H1 (cell line): Measurements from ENCODE around the gene CCDC183. TPM values are rescaled to one million over a fixed set of nuclear protein-coding genes. Genes with fewer than 3 reads are reported as not detected.
A peak's percentile ranks its signal among the peaks of the same experiment; 100 is the strongest.

Source experiments
- CTCF ChIA-PET: fragments of 300-600 bp; sonication (Branson Sonifier 250); formaldehyde crosslinking; loops from one replicate; lab custom pipeline; 2021; ENCODE audit not compliant: partially characterized antibody; lab: Charles Lee
- POLR2A ChIA-PET: fragments of 300-600 bp; sonication (Branson Sonifier 250); formaldehyde crosslinking; loops from one replicate; lab custom pipeline; 2021; ENCODE audit warnings: inconsistent platforms; ENCODE audit not compliant: partially characterized antibody; lab: Charles Lee
- DNase-seq, 2 experiments: peaks; one replicate each; pipeline versions ENCODE4 v3.0.0 to v3.0.0-alpha.2; 2010 to 2022; ENCODE audit warnings: low spot score in 2 of 2, low read depth in 1 of 2, mixed read lengths in 1 of 2
- FAIRE-seq: peaks from 2 replicates; lab custom pipeline; 2011; peaks lifted over from hg19 to GRCh38; lab: Jason Lieb, UNC
- H2AFZ ChIP-seq: 2 replicates; pipeline ENCODE4 v1.8.1; 2012; ENCODE audit warnings: low read length, inconsistent platforms
- H2AK5ac ChIP-seq: 2 replicates; pipeline ENCODE4 v1.6.1; 2013; ENCODE audit warnings: low read depth, low read length
- H2BK120ac ChIP-seq: replicated peaks from 2 replicates; pipeline ENCODE3; 2013; ENCODE audit warnings: low read depth, low read length, inconsistent platforms
- H2BK12ac ChIP-seq: 2 replicates; pipeline ENCODE4 v1.6.1; 2013; ENCODE audit warnings: low read depth, low read length
- H2BK15ac ChIP-seq: 2 replicates; pipeline ENCODE4 v1.6.1; 2013; ENCODE audit warnings: low read length
- H2BK20ac ChIP-seq: 2 replicates; pipeline ENCODE4 v1.6.1; 2013; ENCODE audit warnings: low read length
- H2BK5ac ChIP-seq: 2 replicates; pipeline ENCODE4 v1.6.1; 2013; ENCODE audit warnings: low read depth, low read length
- H3K14ac ChIP-seq: 2 replicates; pipeline ENCODE4 v1.6.1; 2013; ENCODE audit warnings: inconsistent platforms; ENCODE audit not compliant: insufficient read length
- H3K18ac ChIP-seq: 2 replicates; pipeline ENCODE4 v1.6.1; 2013; ENCODE audit warnings: low read length; ENCODE audit errors: extremely low read depth
- H3K23ac ChIP-seq: 2 replicates; pipeline ENCODE4 v1.6.1; 2013; ENCODE audit warnings: inconsistent platforms; ENCODE audit not compliant: insufficient read length
- H3K23me2 ChIP-seq: 2 replicates; pipeline ENCODE4 v1.6.1; 2013; ENCODE audit warnings: low read depth, low read length
- H3K27ac ChIP-seq: 2 replicates; pipeline ENCODE4 v1.6.1; 2011; ENCODE audit warnings: low read depth, low read length, inconsistent platforms
- H3K27me3 ChIP-seq, 4 experiments: replicated peaks in 1 of 4; 1 replicate in 1 of 4; 2 replicates in 3 of 4; pipeline versions ENCODE4 v1.6.1 to v1.8.1; 2011 to 2013; ENCODE audit warnings: low read length in 3 of 4, mild to moderate bottlenecking in 3 of 4, inconsistent platforms in 2 of 4, mixed read lengths in 2 of 4, moderate library complexity in 1 of 4; ENCODE audit not compliant: control insufficient read depth in 3 of 4, insufficient read depth in 3 of 4; ENCODE audit errors: extremely low read depth in 1 of 4
- H3K36me3 ChIP-seq, 4 experiments: 2 replicates each; pipeline versions ENCODE4 v1.6.1 to v1.8.1; 2011 to 2013; ENCODE audit warnings: mild to moderate bottlenecking in 4 of 4, low read length in 3 of 4, moderate library complexity in 2 of 4, control low read depth in 1 of 4, inconsistent platforms in 1 of 4; ENCODE audit not compliant: insufficient read depth in 4 of 4, control insufficient read depth in 2 of 4
- H3K4ac ChIP-seq: replicated peaks from 2 replicates; pipeline ENCODE3; 2013; ENCODE audit warnings: low read length, low read depth, mixed read lengths, inconsistent platforms; ENCODE audit not compliant: insufficient read length
- H3K4me1 ChIP-seq, 4 experiments: replicated peaks in 1 of 4; 1 replicate in 1 of 4; 2 replicates in 3 of 4; pipeline versions ENCODE4 v1.6.1 to v1.8.1; 2011 to 2013; ENCODE audit warnings: low read length in 3 of 4, inconsistent platforms in 2 of 4, mixed read lengths in 1 of 4; ENCODE audit not compliant: insufficient read depth in 4 of 4, control insufficient read depth in 3 of 4
- H3K4me2 ChIP-seq, 2 experiments: 2 replicates each; pipeline versions ENCODE4 v1.6.1 to v1.8.1; 2011 to 2013; ENCODE audit warnings: low read depth in 2 of 2, low read length in 2 of 2, control low read depth in 1 of 2, inconsistent platforms in 1 of 2, mild to moderate bottlenecking in 1 of 2; ENCODE audit not compliant: insufficient read depth in 1 of 2
- H3K4me3 ChIP-seq, 4 experiments: fragments of 200-600, 300-600 bp in 1 of 4; sonication (generic), shearing (Covaris generic), sonication (Bioruptor Twin) in 1 of 4; 2 replicates each; pipeline versions ENCODE4 v1.5.1 to v1.8.1; 2011 to 2016; ENCODE audit warnings: low read length in 4 of 4, low read depth in 3 of 4, control low read depth in 2 of 4, inconsistent platforms in 2 of 4, mild to moderate bottlenecking in 2 of 4, mixed read lengths in 1 of 4, moderate library complexity in 1 of 4; ENCODE audit not compliant: insufficient read depth in 2 of 4; ENCODE audit errors: extremely low read depth in 1 of 4
- H3K56ac ChIP-seq: replicated peaks from 2 replicates; pipeline ENCODE3; 2013; ENCODE audit warnings: low read depth, mild to moderate bottlenecking, mixed read lengths, low read length, inconsistent platforms; ENCODE audit not compliant: insufficient read length
- H3K79me1 ChIP-seq: 2 replicates; pipeline ENCODE4 v1.6.1; 2013; ENCODE audit warnings: low read depth, low read length, control low read depth
- H3K79me2 ChIP-seq, 2 experiments: 2 replicates each; pipeline versions ENCODE4 v1.6.1 to v1.8.1; 2012 to 2013; ENCODE audit warnings: low read length in 2 of 2, mild to moderate bottlenecking in 2 of 2, inconsistent platforms in 1 of 2; ENCODE audit not compliant: insufficient read depth in 2 of 2, control insufficient read depth in 1 of 2
- H3K9ac ChIP-seq, 4 experiments: replicated peaks in 1 of 4; 1 replicate in 1 of 4; 2 replicates in 3 of 4; pipeline versions ENCODE4 v1.6.1 to v1.8.1; 2011 to 2013; ENCODE audit warnings: low read depth in 3 of 4, low read length in 3 of 4, control low read depth in 2 of 4, mild to moderate bottlenecking in 2 of 4, moderate library complexity in 2 of 4, inconsistent platforms in 1 of 4; ENCODE audit errors: extremely low read depth in 1 of 4
- H3K9me3 ChIP-seq, 2 experiments: 2 replicates each; pipeline versions ENCODE4 v1.6.1 to v1.8.1; 2012 to 2013; ENCODE audit warnings: mild to moderate bottlenecking in 2 of 2, moderate library complexity in 2 of 2, control low read depth in 1 of 2, inconsistent platforms in 1 of 2, low read depth in 1 of 2, low read length in 1 of 2, mixed read lengths in 1 of 2; ENCODE audit not compliant: insufficient read depth in 2 of 2
- H4K20me1 ChIP-seq, 2 experiments: replicated peaks in 1 of 2; 2 replicates each; pipeline versions ENCODE3 to v1.8.1; 2011 to 2013; ENCODE audit warnings: inconsistent platforms in 2 of 2, low read length in 2 of 2, mild to moderate bottlenecking in 1 of 2; ENCODE audit not compliant: insufficient read depth in 2 of 2, control insufficient read depth in 1 of 2
- H4K5ac ChIP-seq: 2 replicates; pipeline ENCODE4 v1.6.1; 2013; ENCODE audit warnings: low read length, low read depth, mixed read lengths, inconsistent platforms; ENCODE audit not compliant: insufficient read length
- H4K8ac ChIP-seq: 2 replicates; pipeline ENCODE4 v1.8.0; 2013; ENCODE audit warnings: mild to moderate bottlenecking, moderate library complexity, low read length, inconsistent platforms; ENCODE audit not compliant: insufficient read depth; ENCODE audit errors: extremely low read depth
- H4K91ac ChIP-seq: replicated peaks from 2 replicates; pipeline ENCODE3; 2013; ENCODE audit warnings: low read length, mixed read lengths, inconsistent platforms; ENCODE audit not compliant: insufficient read length
- ATF3 ChIP-seq: IDR thresholded peaks from 2 replicates; pipeline ENCODE4 v1.6.1; 2011; ENCODE audit warnings: low read depth, mild to moderate bottlenecking, low read length; ENCODE audit not compliant: insufficient read depth
- CEBPB ChIP-seq: IDR thresholded peaks from 2 replicates; pipeline ENCODE4 v1.6.1; 2012; ENCODE audit warnings: low read depth, low read length
- PHF8 ChIP-seq: fragments of 200-600 bp; sonication (generic); conservative IDR thresholded peaks from 2 replicates; pipeline ENCODE4 v1.7.1; 2012; ENCODE audit warnings: low read depth, mild to moderate bottlenecking, inconsistent platforms, low read length, moderate library complexity
- RAD21 ChIP-seq, 2 experiments: IDR thresholded peaks in 1 of 2; conservative IDR thresholded peaks in 1 of 2; 2 replicates each; pipeline ENCODE4 v1.6.1; 2011; ENCODE audit warnings: low read depth in 2 of 2, low read length in 2 of 2, improper control_type of control experiment in 1 of 2, inconsistent platforms in 1 of 2, mild to moderate bottlenecking in 1 of 2, moderate library complexity in 1 of 2
- SIN3A ChIP-seq, 2 experiments: IDR thresholded peaks in 1 of 2; conservative IDR thresholded peaks in 1 of 2; 2 replicates each; pipeline ENCODE4 v1.6.1; 2011 to 2012; ENCODE audit warnings: low read length in 2 of 2, improper control_type of control experiment in 1 of 2, low read depth in 1 of 2, mild to moderate bottlenecking in 1 of 2
- SP4 ChIP-seq: IDR thresholded peaks from 2 replicates; pipeline ENCODE4 v1.6.1; 2012; ENCODE audit warnings: low read length, inconsistent platforms
- SUZ12 ChIP-seq: fragments of 200-600 bp; sonication (generic); IDR thresholded peaks from 2 replicates; pipeline ENCODE4 v1.6.1; 2012; ENCODE audit warnings: mild to moderate bottlenecking, inconsistent platforms, low read length, moderate library complexity, mixed read lengths
- TCF12 ChIP-seq: IDR thresholded peaks from 2 replicates; pipeline ENCODE4 v1.6.1; 2011; ENCODE audit warnings: low read depth, mild to moderate bottlenecking, low read length
- WGBS, 2 experiments: shearing (Covaris generic) in 1 of 2; methylation state at CpG; one replicate each; pipeline versions ENCODE4 v1.1.6 to v1.1.7; 2013 to 2015; ENCODE audit warnings: low lambda C conversion rate in 2 of 2, mixed read lengths in 2 of 2, inconsistent platforms in 1 of 2, low coverage in 1 of 2, missing lambda C conversion rate in 1 of 2; ENCODE audit not compliant: insufficient replicate concordance in 2 of 2, insufficient coverage in 1 of 2, insufficient read length in 1 of 2; ENCODE audit errors: extremely low coverage in 1 of 2, missing lambda C conversion rate in 1 of 2; 5-methylcytosine and 5-hydroxymethylcytosine counted together
- polyA plus RNA-seq, 7 experiments: library from polyadenylated mRNA; depleted of rRNA in 3 of 7; stranded (reverse) in 5 of 7; unstranded in 2 of 7; fragments of >200 nt in 5 of 7; fragments of 200-250 nt in 2 of 7; gene quantifications; 1 replicate in 5 of 7; 2 replicates in 1 of 7; 4 replicates in 1 of 7; pipeline versions ENCODE4 v1.2.1 to v1.2.3, GENCODE V29; 2011 to 2013; ENCODE audit warnings: missing spikeins in 2 of 7, mixed read lengths in 2 of 7
- total RNA-seq: library from RNA; stranded (reverse); fragmentation: NEBNext Ultra II Directional; extraction: Animal tissue kit (Norgen Biotek cat#: 25700); gene quantifications from 2 replicates; pipeline ENCODE4 v1.2.1, GENCODE V29; 2021

The CCDC183 gene
- total and polyA plus RNA-seq, 2 of the 8 experiments (the other 6 are each of a cell fraction or from before 2014, with no cell fraction given): 0.51 to 1.6 TPM

GRCh38 chr9:136803551-136804508, 7.7 kb downstream of the CCDC183 start:
- peak overlapping the region; percentile 57; the same call in 1 of the 2 replicates for H4K8ac ChIP-seq
- H2BK15ac ChIP-seq: no peak overlapping the region
- H2BK12ac ChIP-seq: 0 out of 2 replicates have a peak overlapping the region, but pooled peaks have one; percentile 39
- H2BK120ac ChIP-seq: no peak overlapping the region
- POLR2A ChIA-PET: interaction anchor here (1.1 to 7.8 kb wide), 3 partner anchors 9 to 38 kb away, joined by 3 to 96 read pairs (median 3); partner anchors contain the start of gene AJM1
- peaks cover 0 to 6% of the 10 kb centered on the region in 2 experiments; a peak in 2 of 4 replicates for H3K79me2 ChIP-seq
- FAIRE-seq (no peak), DNase-seq (no peak)
- CTCF ChIA-PET: interaction anchor here (0.5 to 5.2 kb wide), 11 partner anchors 12 to 266 kb away, joined by 3 to 35 read pairs (median 4); partner anchors contain the start of genes AJM1 and SAPCD2
- H3K9me3 ChIP-seq: no peaks in the 10 kb centered on the region
- 93% methylated on average over 22 of the region's 22 CpGs; no CpG with 5 or more reads in 1 of the 2 experiments for WGBS, 2 experiments
- no peak overlapping the region for H3K9ac ChIP-seq
- no peak overlapping the region for H2AFZ ChIP-seq
- H2BK5ac ChIP-seq: no peak overlapping the region
- peaks cover 0 to 27% (median 14%) of the 10 kb centered on the region in 4 experiments; a peak in 5 of 7 replicates for H3K27me3 ChIP-seq
- no peak overlapping the region for H2AK5ac ChIP-seq
- no peaks in the 10 kb centered on the region for H3K36me3 ChIP-seq
- H3K79me1 ChIP-seq: no peaks in the 10 kb centered on the region
- H2BK20ac ChIP-seq: no peak overlapping the region
- no peak overlapping the region for H3K27ac ChIP-seq
- no peak overlapping the region for H3K14ac ChIP-seq
- H3K4me3 ChIP-seq: no peak overlapping the region
- no peak overlapping the region for H3K4me2 ChIP-seq
- H4K20me1 ChIP-seq: peaks cover 0 to 5% of the 10 kb centered on the region in 2 experiments
- no peak overlapping the region for H4K91ac ChIP-seq
- no peak overlapping the region for H4K5ac ChIP-seq
- H3K56ac ChIP-seq: no peak overlapping the region
- peaks cover 21% of the 10 kb centered on the region; the same call in 1 of the 2 replicates for H3K23me2 ChIP-seq
- no peak overlapping the region for H3K18ac ChIP-seq
- no peak overlapping the region for H3K23ac ChIP-seq
- H3K4ac ChIP-seq: no peak overlapping the region
- peaks cover 0 to 20% (median 12%) of the 10 kb centered on the region in 4 experiments; a peak in 6 of 7 replicates for H3K4me1 ChIP-seq
- no peak for TF ChIP-seq RAD21 (IDR thresholded peaks at IDR 0.05 in 1 of 2, conservative IDR thresholded peaks at IDR 0.05 in 1 of 2; ENCODE audit: low read depth in 2 of 2, low read length in 2 of 2)
- no peak for TF ChIP-seq ATF3
- no peak for TF ChIP-seq PHF8
- no peak for TF ChIP-seq TCF12
- TF ChIP-seq SIN3A (conservative IDR thresholded peaks at IDR 0.05 in 1 of 2, IDR thresholded peaks at IDR 0.05 in 1 of 2; ENCODE audit: low read depth in 1 of 2, low read length in 2 of 2): no peak
- no peak for TF ChIP-seq SUZ12
- no peak for TF ChIP-seq CEBPB
- no peak for TF ChIP-seq SP4
